GM06990 (cell line): ENCODE measurements around the gene TNFRSF1A.
"Not testable (repeated sequence)": the region's sequence is repeated elsewhere in the genome, so short reads cannot be mapped to it uniquely, and the experiment has no call there.

Experiments used
- DNase-seq: peaks from one replicate; pipeline ENCODE4 v3.0.0-alpha.2; 2011; ENCODE audit not compliant: insufficient read length; ENCODE audit errors: extremely low read depth
- H3K27me3 ChIP-seq: replicated peaks from 2 replicates; pipeline ENCODE4 v1.6.0; 2011; ENCODE audit warnings: low read length; ENCODE audit not compliant: control insufficient read depth, insufficient read depth
- H3K36me3 ChIP-seq: 2 replicates; pipeline ENCODE4 v1.5.1; 2011; ENCODE audit warnings: low read length; ENCODE audit not compliant: control insufficient read depth, insufficient read depth
- H3K4me3 ChIP-seq: replicated peaks from 2 replicates; pipeline ENCODE4 v1.5.1; 2011; ENCODE audit warnings: low read depth, mild to moderate bottlenecking, control low read depth, low read length
- CTCF ChIP-seq: IDR thresholded peaks from 2 replicates; pipeline ENCODE4 v1.5.1; 2011; ENCODE audit warnings: low read length, control low read depth, mild to moderate bottlenecking, inconsistent platforms; ENCODE audit not compliant: insufficient read depth, poor library complexity, severe bottlenecking

Gene TNFRSF1A

GRCh38 chr12:6347367-6348338 is 5.8 kb upstream of the TNFRSF1A start:
- H3K27me3 ChIP-seq: no peaks in the 10 kb centered on the region
- DNase-seq: no peak

GRCh38 chr12:6346942-6347341 is 5.1 kb upstream of the TNFRSF1A start:
- Histone ChIP-seq H3K36me3 (no peaks in the 10 kb centered on the region), H3K4me3 (no peak overlapping the region), H3K27me3 (no peaks in the 10 kb centered on the region)
- no peak for TF ChIP-seq CTCF
- no peak for DNase-seq

More at GRCh38 chr12:6347367-6348338, 5.8 kb upstream of the TNFRSF1A start:
- TF ChIP-seq CTCF: no peak
- Histone ChIP-seq H3K4me3 (no peak overlapping the region), H3K36me3 (no peaks in the 10 kb centered on the region)

- H3K27me3 ChIP-seq: no peaks in the 10 kb centered on the region
- H3K4me3 ChIP-seq: no peak overlapping the region
- H3K36me3 ChIP-seq: no peaks in the 10 kb centered on the region
- no peak for DNase-seq
- no peak for TF ChIP-seq CTCF
Measured at GRCh38 chr12:6346235-6346832, 4.5 kb upstream of the TNFRSF1A start.

- no peak for TF ChIP-seq CTCF
- H3K27me3 ChIP-seq: no peaks in the 10 kb centered on the region
- no peaks in the 10 kb centered on the region for H3K36me3 ChIP-seq
- H3K4me3 ChIP-seq: no peak overlapping the region
- DNase-seq: no peak
Measured at GRCh38 chr12:6345319-6346091, 3.6 kb upstream of the TNFRSF1A start.

GRCh38 chr12:6344101-6344660 is 2.3 kb upstream of the TNFRSF1A start:
- DNase-seq, H3K4me3 ChIP-seq, H3K36me3 ChIP-seq, H3K27me3 ChIP-seq: not testable (repeated sequence)
